ENCODE results near the gene PEDS1.
A peak's percentile ranks its signal among the peaks of the same experiment; 100 is the strongest.
"Not testable (repeated sequence)": the region's sequence is repeated elsewhere in the genome, so short reads cannot be mapped to it uniquely, and the experiment has no call there.

Gene PEDS1

DNA sequence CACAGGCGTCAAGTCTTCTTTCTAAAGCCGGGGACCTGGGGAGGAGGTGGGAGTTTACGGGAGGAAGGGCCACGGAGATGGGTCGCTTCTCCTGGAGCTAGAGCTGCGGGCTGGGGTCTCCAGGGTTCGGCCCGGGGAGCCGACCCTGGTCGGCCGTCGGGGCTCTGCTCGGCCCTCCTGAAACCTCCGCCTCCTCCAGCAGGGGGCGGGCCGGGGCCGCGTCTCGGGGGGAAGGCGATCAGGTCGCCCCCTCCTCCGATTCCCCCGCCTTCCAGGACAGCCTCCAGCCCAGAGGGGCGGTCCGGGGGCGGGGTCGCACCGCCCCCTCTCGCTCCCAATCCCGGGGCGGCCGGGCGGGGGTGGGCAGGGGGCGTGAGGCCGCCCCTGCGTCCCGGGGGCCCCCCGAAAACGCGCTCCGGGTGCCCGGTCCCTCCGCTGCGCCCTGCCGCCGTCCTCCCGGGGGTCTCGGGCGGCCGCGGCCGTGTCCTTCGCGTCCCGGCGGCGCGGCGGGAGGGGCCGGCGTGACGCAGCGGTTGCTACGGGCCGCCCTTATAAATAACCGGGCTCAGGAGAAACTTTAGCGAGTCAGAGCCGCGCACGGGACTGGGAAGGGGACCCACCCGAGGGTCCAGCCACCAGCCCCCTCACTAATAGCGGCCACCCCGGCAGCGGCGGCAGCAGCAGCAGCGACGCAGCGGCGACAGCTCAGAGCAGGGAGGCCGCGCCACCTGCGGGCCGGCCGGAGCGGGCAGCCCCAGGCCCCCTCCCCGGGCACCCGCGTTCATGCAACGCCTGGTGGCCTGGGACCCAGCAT is 36.9 kb upstream of the PEDS1 start, which contains the start of gene CEBPB:
TSS of gene CEBPB (plus strand) at position 580 of the 814 bp plus-strand sequence. CDS start at position 784, 204 bp downstream.
- peak; percentile 76 for DNase-seq (ENCODE audit: low read depth)

DNA sequence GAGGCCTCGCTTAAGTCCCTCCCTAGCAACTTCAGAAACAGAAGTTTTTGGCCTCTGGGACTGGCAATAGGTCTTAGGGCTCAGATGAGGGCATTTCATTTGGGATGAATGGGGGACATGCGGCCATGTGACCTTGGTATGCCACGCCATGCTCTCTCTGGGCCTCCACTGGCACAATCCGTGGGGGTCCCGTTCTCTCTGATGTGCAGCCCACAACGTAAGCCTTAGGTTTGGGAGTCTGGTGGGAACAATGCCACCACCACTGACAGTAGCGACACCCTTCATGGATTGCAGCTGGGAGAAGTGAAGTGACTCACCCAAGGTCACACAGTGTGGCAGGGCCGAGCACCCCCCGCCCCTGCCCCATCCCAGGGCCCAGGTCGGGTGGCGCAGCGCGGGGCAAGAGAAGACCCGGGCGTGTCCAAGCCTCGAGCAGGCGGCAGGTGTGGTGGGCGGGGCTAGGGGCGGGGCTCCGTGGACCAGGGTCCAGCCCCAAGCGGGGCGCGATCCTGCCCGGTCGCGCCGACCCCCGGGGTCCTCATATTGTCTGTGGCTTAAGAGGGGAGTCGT is 36.2 kb upstream of the PEDS1 start:
- DNase-seq (ENCODE audit: low read depth), result peak; percentile 22

DNA sequence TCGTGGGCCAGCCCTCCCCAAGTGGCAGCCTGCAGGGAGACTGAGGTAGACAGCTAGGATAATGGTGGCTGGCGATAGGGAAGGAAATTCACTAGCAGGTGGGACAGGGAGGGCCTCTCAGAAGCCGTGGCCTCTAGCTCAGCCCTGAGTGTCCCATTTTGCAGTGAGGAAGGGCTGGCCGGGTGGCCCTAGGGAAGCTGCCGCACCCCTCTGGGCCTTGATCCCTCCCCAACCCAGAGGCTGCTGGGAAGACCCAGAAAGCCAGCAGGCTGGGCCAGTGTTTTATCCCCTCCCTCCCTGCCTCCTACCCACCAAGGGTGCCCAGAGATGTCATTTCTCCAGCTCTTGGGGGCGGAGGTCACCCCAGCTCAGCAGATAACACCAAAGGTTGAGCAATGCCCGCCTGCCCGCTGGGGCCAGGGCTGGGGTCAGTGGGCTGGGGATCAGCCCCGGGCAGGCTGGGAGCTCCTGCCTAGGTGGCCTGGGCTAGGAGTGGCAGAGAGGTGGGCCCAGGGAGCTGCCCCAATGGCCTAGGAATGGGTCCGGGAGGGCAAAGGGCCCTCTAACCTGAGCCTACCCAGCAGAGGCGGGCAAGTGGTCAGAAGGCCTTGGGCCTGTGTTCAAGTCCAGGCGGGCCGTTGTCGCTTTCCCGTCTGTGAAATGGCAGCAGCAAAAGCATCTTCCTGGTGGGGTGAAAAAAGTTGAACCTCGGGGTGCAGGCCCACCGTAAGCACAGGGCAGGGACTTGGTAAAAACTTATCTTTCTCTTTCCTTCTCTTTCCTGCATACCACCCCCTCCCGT is 35.6 kb upstream of the PEDS1 start:
- no peak for DNase-seq (ENCODE audit: low read depth)

DNA sequence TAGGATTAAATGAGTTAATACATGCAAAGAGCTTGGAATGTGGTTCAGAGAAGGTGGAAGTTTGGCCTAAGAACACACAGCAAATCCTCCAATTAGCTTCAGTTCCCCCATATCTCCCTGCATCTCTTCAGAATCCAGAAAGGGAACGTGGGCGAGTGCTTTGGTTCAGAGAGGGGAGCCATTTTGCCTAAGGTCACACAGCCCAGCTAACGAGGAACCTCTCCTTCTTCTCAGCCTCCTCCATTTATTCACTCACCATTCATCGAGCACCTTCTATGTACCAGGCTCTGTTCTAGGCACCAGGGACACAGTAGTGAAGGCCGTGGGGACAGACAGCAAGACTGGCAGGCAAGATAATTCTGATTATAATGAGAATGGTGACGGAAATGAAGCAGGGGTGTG is 34.8 kb upstream of the PEDS1 start:
- no peak for DNase-seq (ENCODE audit: low read depth)

DNA sequence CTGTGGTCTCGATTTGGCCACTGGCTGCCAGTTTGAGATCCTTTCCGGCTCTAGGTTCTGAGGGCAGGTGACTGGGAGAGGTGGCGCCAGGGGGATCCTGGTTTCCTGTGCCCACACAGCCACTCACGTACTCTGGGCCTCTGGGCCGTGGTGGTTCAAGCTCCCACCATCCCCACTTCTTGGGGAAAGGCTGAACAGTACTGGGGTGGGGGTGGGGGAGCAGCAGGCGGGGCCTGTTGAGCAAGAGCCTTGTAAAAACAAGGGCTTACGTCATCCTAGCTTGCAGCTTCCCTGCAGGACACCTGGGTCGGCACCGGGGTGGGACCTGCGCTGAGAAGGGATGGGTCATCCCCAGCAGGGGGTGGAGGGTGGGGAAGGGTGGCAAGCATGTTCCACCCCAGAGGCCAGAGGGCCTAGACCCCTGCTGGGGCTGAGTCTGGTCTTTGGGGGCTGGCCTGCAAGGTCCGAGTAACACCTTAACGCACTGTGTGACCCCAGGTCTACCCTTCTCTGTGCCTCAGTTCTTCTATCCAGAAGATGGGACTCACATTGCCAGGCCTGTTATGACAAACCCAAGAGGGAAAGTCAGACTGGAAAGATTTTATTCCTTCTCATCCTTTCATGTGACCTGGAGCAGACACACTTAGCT is 34.0 kb upstream of the PEDS1 start:
- no peak for DNase-seq (ENCODE audit: low read depth)

DNA sequence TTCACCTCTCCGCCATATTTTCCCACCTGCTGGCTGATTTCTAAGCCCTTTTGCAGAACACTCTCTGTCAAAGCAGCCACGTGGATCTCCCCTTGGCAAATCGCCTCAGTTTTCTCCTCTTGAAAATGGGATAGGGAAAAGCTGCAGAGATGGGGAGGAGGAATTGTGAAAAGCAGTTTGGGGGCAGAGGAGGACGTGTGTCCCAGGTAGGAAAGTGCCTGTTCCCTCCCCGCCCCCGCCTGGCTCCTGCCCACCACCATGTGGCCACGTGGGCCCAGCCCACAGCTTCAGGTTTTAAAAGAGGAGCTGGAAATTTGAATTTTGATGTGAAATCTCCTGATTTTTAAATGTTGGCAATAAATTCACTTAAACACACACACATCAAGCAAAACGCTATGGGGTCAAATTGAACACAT is 33.5 kb upstream of the PEDS1 start:
- no peak for DNase-seq (ENCODE audit: low read depth)

DNA sequence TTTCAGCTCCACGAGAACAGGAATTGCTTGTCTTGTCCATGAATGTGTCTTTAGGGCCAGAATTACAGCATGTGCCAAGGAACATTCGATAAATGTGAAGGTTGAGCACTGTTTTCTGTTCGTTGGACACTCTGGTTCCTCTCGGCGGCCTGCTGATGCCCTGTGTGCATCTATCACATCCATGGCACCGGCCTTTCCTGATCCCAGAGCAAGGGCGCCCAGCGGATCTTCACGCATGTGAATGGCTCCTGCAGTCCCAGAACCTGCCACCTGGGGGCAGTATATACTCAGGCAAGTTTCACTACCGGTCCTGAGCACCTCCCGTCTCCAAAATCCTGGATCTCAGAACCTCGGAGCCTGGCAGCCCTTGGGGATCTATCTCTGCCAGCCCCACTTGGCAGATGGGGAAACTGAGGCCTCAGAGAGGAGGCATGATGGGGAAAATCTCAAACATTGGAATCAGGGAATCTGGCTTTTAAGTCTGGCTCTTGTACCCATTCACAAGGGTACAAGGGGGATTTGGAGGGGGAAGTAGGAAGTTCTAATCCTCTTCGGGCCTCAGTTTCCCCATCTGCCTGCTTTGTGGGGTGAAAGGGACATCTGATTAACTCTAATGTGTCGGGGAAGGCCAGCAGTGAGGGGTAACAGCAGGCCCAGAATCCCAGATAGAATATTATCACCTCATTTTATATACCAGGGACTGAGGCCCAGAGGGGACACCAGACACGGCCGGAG is 32.8 kb upstream of the PEDS1 start:
- peak; percentile 66 for DNase-seq (ENCODE audit: low read depth)

DNA sequence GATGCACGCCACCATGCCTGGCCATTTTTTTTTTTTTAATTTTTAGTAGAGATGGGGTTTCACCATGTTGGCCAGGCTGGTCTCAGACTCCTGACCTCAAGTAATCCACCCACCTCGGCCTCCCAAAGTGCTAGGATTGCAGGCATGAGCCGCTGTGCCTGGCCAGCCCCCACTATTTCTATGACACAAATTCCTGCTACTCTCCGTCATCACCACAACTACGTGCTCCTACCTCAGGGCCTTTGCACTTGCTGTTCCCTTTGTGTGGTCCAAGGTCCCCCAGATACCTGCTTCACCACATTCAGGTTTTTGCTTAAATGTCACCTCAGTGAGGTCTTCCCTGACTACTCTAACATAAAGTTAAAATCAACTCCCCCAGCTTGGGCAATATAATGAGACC is 31.9 kb upstream of the PEDS1 start:
- DNase-seq (ENCODE audit: low read depth), result no peak

DNA sequence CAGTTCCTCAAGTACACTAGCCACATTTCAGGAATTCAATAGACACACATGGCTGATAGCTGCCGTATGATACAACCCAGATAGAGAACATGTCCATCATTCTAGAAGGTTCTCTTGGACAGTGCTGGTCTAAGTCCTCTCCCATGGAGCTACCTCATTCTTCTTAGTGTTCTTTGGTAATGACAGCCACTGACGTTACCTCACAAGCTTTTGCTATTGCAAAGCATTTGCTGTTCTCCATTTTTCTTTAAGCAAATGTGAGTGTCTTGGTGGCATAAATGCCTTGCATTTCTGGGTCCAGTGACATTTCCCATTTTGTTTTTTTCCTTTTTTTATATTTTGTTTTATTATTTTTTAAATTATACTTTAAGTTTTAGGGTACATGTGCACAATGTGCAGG is 28.8 kb upstream of the PEDS1 start:
- no peak for DNase-seq (ENCODE audit: low read depth)

DNA sequence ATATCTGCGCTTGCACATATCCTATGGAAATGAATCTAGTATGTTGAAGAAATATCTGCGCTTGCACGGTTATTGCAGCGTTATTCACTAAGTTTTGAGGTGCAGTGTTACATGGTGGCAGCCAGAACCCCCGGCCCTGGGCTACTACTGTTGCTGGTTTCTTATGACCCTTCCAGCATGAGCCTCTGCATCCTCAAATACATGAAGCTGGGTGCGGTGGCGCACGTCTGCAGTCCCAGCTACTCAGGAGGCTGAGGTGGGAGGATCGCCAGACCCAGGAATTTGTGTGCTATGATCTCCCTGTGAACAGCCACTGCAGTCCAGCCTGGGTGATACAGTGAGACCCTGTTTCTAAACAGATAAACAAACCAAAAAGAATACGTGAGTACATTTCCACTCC is 27.8 kb upstream of the PEDS1 start:
- DNase-seq (ENCODE audit: low read depth), result no peak

DNA sequence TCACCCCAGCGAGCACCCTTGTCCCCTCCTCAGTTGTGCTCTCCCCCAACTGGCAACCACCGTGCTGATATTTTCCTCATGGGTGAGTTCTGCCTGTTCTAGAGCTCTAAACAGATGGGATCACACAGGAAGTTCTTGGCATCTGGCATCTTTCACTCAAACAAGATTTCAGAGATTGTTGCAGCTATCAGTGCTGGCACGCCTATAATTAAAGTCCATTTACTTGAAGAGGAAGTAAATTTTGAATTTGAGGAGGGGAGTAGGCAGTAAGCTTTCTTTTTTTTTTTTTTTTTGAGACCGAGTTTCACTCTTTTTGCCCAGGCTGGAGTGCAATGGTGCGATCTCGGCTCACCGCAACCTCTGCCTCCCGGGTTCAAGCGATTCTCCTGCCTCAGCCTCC is 25.1 kb upstream of the PEDS1 start:
- DNase-seq (ENCODE audit: low read depth), result not testable (repeated sequence)

DNA sequence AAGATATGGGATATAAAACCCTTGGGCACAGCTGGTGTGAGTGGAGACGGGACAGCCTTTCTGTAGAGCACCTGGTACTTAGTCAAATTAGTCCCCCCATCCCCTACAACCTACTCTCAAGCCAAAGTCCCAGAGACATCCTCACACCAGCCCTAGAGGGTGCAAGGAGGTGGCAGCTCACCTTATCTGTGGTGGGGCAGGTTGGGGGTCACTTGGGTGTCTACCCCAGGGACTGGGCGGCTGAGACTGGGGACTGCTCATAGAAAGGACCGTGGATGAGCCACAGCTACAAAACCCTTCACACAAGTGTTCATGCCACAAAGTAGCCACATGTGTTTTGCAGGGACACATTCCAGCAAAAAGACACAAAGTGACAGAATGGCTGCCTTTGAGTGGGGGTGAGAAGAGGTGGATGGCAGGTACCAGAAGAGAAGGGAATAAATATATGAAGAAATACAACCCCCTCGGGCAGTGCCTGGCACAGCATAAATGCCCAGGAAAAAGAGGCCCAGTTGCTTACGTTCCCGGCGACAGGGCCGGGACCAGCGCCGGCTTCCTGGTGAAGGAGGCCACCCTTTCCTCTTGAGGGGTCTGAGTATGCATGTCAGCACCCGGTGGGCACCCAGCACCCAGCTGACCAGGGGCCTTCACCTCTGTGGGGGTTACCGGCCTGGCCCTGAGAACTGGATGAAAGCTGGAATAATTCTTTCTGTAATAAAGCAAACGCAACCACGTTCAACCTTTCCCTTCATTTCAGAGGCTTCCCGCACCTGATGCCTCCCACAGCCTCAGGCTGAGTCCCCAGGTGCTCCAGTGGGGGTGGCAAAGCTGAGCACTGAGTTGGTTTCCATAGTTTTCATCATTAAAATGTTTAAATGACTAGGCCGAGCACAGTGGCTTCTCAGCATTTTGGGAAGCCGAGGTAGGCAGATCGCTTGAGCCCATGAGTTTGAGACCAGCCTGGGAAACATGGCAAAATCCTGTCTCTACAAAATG is 22.7 kb upstream of the PEDS1 start:
- no peak for DNase-seq (ENCODE audit: low read depth)

DNA sequence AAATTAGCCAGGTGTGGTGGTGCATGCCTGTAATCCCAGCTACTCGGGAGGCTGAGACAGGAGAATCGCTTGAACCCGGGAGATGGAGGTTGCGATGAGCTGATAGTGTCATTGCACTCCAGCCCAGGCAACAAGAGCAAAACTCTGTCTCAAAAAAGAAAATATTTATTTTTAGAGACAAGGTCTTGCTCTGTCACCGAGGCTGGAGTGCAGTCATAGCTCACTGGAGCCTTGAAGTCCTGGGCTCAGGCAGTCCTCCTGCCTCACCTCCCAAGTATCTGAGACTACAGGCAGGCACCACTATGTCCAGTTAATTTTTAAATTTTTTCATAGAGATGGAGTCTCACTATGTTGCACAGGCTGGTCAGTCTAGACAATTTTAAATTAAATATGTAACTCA is 20.9 kb upstream of the PEDS1 start:
- DNase-seq (ENCODE audit: low read depth), result no peak

DNA sequence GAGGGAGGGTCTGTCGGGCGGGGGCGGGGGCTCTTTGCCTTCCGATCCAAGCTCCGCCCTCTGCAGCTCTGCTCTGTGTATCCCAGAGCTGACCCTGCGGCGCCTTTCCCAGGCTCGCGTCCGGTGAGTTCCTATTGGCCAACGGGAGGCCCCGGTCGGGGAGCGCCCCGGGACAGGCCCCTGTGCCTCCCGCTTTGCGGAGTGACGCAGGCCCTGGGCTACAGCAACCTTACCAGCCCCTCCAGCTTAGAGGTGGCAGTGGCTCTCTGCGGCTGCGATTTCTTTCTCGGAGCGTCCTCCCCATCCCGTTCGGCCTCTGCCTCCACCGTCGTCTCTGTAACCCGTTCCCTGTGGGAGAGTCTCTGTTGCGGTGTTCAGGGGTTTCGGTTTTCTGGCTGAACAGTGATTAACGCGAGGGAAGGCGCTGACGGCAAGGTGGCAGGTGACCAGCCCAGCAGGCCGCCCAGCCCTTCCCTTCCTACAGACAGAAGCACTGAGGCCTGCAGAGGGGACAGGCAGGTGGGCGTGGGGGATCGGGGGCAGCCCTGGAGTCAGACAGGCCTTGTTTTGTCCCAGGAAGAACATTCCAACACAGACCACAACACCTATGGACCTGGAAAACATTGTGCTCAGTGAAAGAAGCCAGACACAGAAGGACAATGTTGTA is 19.0 kb upstream of the PEDS1 start:
- DNase-seq (ENCODE audit: low read depth), result no peak

DNA sequence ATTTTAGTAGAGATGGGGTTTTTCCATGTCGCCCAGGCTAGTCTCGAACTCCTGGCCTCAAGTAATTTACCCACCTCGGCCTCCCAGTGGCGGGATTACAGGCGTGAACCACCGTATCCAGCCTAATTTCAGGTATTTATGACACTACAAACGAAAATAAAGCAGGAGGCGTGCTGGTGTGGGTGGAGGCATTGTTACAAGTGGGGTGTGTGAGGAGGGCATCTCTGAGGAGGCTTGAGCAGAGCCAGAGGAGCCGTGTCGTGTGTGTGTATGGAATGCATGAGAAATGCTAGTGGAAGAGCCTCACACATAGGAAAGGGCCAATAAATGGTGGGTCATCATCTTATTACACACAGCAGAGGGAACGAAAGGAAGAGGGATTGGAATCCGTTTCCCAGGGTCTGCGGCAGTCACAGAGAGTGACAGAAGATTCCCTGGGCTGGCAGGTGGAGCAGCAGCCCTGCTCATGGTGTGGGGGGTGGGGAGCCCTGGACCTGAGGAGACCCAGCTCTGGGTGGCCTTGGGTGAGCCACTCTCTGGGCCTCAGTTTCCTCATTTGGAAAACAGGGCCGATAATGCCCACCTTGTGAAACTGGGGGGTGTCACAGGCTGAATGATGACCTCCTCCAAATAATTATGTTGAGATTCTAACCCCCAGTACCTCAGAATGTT is 17.2 kb upstream of the PEDS1 start:
- DNase-seq (ENCODE audit: low read depth), result no peak

DNA sequence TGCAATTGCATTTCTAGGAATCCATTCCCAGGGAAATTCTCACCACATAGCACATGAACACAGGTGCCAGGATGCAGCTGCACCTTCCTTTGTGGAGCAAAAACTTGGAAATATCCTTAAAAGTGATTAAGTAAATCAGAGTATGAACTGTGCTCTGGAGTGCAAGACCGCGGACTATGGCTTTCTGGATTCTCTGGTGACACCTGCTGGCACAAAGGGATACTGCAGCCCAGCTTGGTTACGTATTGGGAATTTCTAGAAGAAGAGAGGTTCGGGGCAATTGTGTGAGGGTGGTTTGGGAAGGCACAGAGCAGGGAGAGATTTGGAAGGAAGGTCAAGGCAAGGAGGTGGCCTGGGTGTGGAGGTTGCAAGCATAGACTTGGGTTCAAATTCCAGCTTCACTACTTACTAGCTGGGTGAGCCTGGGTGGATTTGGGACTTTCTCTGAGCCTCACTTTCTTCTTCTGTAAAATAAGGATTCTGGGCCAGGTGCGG is 15.9 kb upstream of the PEDS1 start:
- DNase-seq (ENCODE audit: low read depth), result peak; percentile 57

DNA sequence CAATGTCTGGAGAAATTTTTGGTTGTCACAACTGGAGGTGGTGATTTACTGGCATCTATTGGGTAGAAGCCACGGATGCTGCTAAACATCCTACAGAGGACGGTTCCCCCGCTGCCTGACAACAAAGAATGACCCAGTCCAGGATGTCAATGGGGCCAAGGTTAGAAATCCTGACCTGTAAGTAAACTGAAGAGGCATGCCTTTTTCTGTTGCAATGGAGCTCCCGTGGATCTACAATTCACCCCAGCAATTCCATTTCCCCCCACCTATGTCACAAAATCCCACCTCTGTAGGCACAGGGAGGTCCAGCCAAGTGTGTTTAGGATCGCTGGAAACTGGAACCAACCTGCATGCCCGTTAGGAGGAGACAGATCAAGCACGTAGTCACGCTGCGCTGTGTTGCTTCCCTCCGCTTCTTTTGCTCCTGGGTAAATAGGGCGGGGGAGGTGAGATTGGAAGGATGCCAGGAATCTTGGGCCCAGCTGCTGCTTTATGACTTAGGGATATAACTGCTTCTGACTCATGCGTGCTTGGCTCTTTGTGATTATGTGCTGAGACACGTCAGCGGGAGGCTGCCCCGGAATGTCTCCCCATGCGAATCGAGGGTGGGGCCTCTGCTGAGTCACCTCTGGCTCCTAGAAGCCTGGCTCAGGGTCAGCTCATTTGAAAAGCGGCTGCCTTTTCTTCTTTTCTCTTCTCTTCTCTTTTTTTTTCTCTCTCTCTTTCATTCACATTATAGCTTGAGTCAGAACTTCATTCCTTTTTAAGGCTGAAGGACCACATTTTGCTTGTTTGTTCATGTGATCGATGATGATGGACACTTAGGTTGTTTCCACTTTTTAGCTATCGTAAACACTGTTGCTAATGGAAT is 12.4 kb upstream of the PEDS1 start:
- peak; percentile 72 for DNase-seq (ENCODE audit: low read depth)

All from stimulated activated CD8-positive, alpha-beta memory T cell treated with anti-CD3 and anti-CD28 coated beads, Interleukin-12 subunit alpha, Interleukin-12 subunit beta, amount 100 ng/mL, for 4 hours (primary cell).